Measurements from ENCODE around the gene SHC1.

- TF ChIP-seq, protein P1, sequence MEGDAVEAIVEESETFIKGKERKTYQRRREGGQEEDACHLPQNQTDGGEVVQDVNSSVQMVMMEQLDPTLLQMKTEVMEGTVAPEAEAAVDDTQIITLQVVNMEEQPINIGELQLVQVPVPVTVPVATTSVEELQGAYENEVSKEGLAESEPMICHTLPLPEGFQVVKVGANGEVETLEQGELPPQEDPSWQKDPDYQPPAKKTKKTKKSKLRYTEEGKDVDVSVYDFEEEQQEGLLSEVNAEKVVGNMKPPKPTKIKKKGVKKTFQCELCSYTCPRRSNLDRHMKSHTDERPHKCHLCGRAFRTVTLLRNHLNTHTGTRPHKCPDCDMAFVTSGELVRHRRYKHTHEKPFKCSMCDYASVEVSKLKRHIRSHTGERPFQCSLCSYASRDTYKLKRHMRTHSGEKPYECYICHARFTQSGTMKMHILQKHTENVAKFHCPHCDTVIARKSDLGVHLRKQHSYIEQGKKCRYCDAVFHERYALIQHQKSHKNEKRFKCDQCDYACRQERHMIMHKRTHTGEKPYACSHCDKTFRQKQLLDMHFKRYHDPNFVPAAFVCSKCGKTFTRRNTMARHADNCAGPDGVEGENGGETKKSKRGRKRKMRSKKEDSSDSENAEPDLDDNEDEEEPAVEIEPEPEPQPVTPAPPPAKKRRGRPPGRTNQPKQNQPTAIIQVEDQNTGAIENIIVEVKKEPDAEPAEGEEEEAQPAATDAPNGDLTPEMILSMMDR (IDR thresholded peaks at IDR 0.05; ENCODE audit: low read depth, low read length, poor library complexity, severe bottlenecking), result no peak
- TF ChIP-seq EZH2phosphoT487 (IDR thresholded peaks at IDR 0.05; ENCODE audit: borderline replicate concordance, low read length), result no peak
Measured at GRCh38 chr1:154934358-154934948, 36.1 kb downstream of the SHC1 start.

Data from DOHH2 (cell line).